Astrocyte of the spinal cord (primary cell): ENCODE measurements around the gene PCBP2.
A peak's percentile ranks its signal among the peaks of the same experiment; 100 is the strongest.
"Not testable (repeated sequence)": the region's sequence is repeated elsewhere in the genome, so short reads cannot be mapped to it uniquely, and the experiment has no call there.

ENCODE experiments used
- DNase-seq: peaks from one replicate; pipeline ENCODE4 v3.0.0; 2011; ENCODE audit warnings: low read depth, low spot score
- H3K4me3 ChIP-seq: 2 replicates; pipeline ENCODE4 v1.5.1; 2011; ENCODE audit warnings: low read depth, mild to moderate bottlenecking, low read length, moderate library complexity
- in situ Hi-C: cut with HindIII; loops from 2 replicates; pipeline ENCODE4 v1.10.0; 2017; ENCODE audit warnings: low sequenced_read_pairs
- TF ChIP-seq, protein P1 (sequence below): IDR thresholded peaks from 2 replicates; pipeline ENCODE4 v1.5.1; 2012; ENCODE audit warnings: low read depth, mild to moderate bottlenecking, low read length, inconsistent platforms

The PCBP2 gene

DNA sequence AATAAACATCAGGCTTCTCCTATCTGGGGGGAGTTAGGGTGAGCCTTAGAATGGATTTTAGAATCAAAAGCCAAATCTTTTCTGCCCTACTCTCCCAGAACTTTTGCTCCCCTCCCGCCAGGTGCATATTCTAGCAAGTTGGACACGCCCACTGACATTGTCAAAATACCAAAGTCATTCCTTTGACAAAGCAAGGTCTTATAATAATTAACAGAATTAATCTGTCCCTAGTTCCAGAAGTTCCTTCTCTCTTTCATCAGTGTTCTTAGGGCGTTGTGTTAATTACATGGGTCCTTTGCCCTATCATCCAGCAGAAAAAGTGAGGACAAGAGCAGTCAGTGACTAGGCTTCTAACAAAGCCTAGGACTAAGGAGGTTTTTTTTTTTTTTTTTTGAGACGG, 7.9 kb upstream of the PCBP2 start:
- no peak overlapping the region for H3K4me3 ChIP-seq
- no peak for DNase-seq
- TF ChIP-seq, protein P1, sequence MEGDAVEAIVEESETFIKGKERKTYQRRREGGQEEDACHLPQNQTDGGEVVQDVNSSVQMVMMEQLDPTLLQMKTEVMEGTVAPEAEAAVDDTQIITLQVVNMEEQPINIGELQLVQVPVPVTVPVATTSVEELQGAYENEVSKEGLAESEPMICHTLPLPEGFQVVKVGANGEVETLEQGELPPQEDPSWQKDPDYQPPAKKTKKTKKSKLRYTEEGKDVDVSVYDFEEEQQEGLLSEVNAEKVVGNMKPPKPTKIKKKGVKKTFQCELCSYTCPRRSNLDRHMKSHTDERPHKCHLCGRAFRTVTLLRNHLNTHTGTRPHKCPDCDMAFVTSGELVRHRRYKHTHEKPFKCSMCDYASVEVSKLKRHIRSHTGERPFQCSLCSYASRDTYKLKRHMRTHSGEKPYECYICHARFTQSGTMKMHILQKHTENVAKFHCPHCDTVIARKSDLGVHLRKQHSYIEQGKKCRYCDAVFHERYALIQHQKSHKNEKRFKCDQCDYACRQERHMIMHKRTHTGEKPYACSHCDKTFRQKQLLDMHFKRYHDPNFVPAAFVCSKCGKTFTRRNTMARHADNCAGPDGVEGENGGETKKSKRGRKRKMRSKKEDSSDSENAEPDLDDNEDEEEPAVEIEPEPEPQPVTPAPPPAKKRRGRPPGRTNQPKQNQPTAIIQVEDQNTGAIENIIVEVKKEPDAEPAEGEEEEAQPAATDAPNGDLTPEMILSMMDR, result no peak
- in situ Hi-C loops, result no loop called here

DNA sequence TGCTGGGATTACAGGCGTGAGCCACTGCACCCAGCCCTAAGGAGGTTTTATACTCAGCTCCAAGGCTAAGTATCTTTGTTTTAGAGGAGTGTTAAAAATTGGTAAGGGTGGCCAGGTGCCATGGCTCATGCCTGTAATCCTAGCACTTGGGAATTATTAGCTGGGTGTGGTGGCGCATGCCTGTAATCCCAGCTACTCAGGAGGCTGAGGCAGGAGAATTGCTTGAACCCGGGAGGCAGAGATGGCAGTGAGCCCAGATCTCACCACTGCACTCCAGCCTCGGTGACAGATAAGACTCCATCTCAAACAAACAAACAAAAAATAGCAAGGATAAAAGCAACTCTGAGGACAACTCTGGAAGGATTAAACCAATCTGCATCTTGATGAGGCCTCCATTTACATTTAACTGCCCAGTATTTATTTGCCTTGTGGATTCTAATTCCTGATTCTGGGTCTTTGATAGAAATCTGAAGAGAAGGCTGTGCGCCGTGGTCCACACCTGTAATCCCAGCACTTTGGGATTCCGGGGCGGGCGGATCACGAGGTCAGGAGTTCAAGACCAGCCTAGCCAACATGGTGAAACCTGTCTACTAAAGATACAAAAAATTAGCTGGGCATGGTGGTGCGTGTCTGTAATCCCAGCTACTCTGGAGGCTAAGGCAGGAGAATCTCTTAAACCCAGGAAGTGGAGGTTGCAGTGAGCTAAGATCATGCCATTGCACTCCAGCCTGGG, 7.1 kb upstream of the PCBP2 start:
- DNase-seq, in situ Hi-C loops, H3K4me3 ChIP-seq: not testable (repeated sequence)

DNA sequence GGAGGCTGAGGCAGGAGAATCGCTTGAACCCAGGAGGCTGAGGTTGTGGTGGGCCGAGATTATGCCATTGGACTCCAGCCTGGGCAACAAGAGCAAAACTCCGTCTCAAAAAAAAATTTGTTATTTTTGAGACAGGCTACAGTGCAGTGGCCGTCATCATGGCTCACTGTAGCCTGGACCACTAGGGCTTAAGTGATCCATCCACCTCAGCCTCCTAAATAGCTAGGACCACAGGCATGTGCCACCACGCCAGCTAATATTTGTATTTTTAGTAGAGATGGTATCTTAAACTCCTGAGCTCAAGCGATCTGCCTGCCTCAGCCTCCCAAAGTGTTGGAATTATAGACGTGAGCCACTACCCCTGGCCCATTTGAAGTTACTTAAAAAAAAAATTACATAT, 966 bp upstream of the PCBP2 start:
- in situ Hi-C loops, result no loop called here
- TF ChIP-seq, protein P1, result no peak
- no peak for DNase-seq
- no peak overlapping the region for H3K4me3 ChIP-seq

DNA sequence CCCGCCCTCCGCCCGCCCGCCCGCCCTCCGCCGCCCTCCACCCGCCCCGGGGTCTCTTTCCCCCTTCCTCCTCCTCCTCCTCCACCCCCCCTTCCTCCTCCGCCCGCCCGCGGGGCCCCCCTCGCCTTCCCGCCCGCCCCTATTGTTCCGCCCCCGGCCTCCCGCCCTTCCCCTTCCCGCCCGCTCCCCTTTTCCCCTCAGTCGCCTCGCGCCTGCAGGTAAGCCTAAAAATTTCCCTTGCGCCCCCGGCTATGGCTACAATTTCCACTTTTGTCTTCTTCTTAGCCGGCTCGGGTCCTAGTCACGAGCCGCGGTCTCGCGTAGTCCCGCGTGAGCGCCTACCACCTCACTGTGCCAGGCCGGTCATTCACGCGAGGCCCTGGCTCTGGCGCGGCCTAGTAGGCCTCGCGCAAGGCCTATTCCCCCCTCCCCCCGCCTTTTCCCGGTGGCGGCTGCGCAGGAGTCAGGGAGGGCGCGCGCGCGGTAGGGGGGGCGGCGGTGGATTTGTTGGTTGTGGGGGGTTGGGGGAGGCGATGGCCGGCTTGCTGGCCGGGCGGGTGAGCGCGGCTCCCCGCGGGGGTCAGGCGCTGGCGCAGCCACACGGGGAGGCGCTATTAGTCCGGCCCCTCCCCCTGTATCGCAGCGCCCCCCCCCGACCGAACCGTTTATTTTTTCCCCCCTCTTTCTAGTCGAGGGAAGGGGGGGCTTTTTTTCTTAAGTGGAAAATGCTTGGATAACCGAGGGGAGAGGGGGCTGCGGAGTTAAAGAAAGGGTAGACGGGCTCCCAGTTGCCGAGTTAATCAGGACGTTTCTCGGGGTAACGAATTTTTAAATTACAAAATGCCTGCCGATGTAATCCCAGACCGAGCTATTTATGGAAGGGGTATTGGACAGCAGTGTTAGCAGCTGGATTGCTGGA, 516 bp downstream of the PCBP2 start:
- TF ChIP-seq, protein P1, result peak; percentile 39
- in situ Hi-C loops, result no loop called here
- H3K4me3 ChIP-seq, result peak overlapping the region; percentile 98
- DNase-seq, result peak; percentile 95

DNA sequence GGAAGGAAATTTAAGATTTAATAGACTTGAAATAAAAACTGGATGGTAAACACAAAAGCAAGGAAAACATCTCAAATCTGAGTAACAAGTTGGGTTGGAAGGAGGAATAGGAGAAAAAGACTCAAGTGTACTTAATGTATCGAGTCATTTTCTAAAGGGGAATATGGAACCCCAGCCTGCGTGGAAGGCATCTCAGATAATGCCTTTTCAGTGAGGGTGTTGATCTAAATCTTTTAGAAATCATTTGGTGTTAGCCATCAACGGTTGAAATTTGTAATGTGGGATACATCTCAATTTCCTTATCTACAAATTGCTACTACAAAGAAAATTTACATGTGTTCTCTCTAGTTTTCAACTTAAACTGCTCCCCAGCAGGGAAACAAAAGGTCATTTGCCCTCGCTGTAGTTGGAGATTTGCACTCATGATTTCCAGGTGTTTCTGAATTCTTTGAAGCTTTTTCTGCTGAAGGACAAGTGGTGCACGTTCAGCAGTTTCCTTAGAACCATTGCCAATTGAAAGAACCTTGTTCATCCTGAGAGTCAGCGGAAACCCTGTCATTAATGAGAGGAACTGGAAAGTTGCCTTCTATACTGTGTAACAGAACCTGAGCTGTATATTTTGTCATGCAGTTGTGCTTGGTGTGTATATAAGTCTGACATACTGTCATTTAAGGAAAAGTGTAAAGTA, 2.2 kb downstream of the PCBP2 start:
- TF ChIP-seq, protein P1, result no peak
- in situ Hi-C loops, result no loop called here
- peak overlapping the region; percentile 98 for H3K4me3 ChIP-seq
- no peak for DNase-seq

DNA sequence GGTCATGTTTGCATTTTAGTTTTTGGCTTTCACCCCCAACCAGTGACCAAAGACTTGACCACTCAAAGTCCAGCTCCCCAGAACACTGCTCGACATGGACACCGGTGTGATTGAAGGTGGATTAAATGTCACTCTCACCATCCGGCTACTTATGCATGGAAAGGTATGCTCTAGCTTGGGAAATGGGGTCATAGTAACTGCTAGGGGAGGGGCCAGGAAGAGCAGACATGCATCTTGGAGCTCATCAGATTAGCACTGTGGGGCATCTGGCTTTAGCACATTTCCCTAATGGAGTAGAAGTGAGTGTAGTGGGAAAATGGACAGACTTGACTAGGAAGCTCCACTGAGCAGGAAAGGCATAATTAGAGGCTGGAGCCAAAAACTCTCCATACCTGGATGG, 2.8 kb downstream of the PCBP2 start:
- no peak for DNase-seq
- TF ChIP-seq, protein P1, result no peak
- in situ Hi-C loops, result no loop called here
- no peak overlapping the region for H3K4me3 ChIP-seq
